Adipocyte (in vitro differentiated cells): ENCODE data around the gene SMS.

ENCODE experiments used
- DNase-seq: peaks from one replicate; pipeline ENCODE4 v3.0.0-alpha.2; 2015; ENCODE audit warnings: low read depth
- H3K27me3 ChIP-seq: replicated peaks from 2 replicates; pipeline ENCODE4 v1.7.0; 2013; ENCODE audit warnings: mild to moderate bottlenecking, low read length, moderate library complexity; ENCODE audit not compliant: control insufficient read depth, insufficient read depth
- H3K36me3 ChIP-seq: 2 replicates; pipeline ENCODE4 v1.7.0; 2013; ENCODE audit warnings: low read length, mild to moderate bottlenecking, moderate library complexity; ENCODE audit not compliant: control insufficient read depth, insufficient read depth, severe bottlenecking
- H3K4me1 ChIP-seq: 2 replicates; pipeline ENCODE4 v1.7.0; 2013; ENCODE audit warnings: mild to moderate bottlenecking, low read length, moderate library complexity; ENCODE audit not compliant: control insufficient read depth, insufficient read depth
- H3K4me3 ChIP-seq: 2 replicates; pipeline ENCODE4 v1.7.0; 2013; ENCODE audit warnings: mild to moderate bottlenecking, low read length, moderate library complexity
- H3K9ac ChIP-seq: 2 replicates; pipeline ENCODE4 v1.7.0; 2013; ENCODE audit warnings: mild to moderate bottlenecking, low read length, moderate library complexity
- H3K9me3 ChIP-seq: 2 replicates; pipeline ENCODE4 v1.7.0; 2013; ENCODE audit warnings: mild to moderate bottlenecking, low read length, moderate library complexity; ENCODE audit not compliant: control insufficient read depth

SMS gene

DNA sequence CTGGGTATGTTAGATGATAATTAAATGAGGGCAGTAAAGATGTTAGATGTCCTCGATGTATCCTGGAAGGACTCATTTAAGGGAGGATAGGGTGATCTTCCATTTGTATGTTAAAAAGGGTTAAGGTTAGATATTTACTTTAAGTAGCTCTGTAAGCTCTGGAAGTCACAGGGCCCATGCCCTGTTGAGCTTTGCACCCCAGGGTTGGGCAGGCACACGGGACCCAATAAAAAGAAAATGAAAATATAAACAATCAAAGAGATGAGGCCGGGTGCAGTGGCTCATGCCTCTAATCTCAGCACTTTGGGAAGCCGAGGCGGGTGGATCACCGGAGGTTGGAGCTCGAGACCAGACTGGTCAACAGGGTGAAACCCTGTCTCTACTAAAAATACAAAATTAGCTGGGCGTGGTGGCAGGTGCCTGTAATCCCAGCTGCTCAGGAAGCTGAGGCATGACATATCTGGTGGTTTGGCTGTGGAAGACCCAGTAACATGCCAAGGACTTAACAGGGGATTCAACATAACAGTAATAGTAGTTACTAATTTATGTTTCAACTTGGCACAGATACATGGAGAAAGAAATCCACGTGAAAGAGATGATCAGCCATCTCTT, 74.7 kb downstream of the SMS start:
- DNase-seq, result no peak
- Histone ChIP-seq H3K9me3 (no peaks in the 10 kb centered on the region), H3K4me3 (no peak overlapping the region), H3K27me3 (no peaks in the 10 kb centered on the region), H3K4me1 (no peaks in the 10 kb centered on the region), H3K36me3 (no peaks in the 10 kb centered on the region), H3K9ac (no peak overlapping the region)

DNA sequence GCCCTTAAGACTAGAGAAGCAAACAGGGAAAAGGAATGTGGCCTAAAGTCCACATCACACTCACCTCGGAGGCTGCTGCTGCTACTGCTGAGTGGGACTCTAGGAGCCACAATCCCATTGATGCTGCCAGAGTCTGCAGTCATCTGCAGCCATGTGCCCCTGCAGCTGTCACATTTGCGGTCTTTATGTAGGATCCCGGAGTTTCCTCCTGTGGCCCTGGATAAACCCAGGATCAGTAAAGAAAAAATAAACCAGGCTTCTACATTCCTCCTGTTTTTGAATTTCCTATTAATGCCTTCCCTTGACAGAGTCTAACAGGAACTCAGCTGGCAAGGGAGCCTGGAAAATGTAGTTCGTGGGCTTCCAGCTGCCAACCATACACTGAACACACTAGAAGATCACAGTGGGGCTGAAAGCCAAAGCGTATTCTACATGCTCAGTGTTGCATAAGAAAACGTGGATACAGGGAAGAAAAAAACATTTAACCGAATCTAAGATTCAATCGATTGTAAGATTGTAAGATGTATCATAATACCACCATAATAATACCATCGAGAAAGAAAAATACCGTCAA, 81.3 kb downstream of the SMS start:
- Histone ChIP-seq H3K4me3 (no peak overlapping the region), H3K9me3 (no peaks in the 10 kb centered on the region), H3K4me1 (no peaks in the 10 kb centered on the region), H3K9ac (no peak overlapping the region), H3K27me3 (peaks cover 1% of the 10 kb centered on the region), H3K36me3 (no peaks in the 10 kb centered on the region)
- no peak for DNase-seq

DNA sequence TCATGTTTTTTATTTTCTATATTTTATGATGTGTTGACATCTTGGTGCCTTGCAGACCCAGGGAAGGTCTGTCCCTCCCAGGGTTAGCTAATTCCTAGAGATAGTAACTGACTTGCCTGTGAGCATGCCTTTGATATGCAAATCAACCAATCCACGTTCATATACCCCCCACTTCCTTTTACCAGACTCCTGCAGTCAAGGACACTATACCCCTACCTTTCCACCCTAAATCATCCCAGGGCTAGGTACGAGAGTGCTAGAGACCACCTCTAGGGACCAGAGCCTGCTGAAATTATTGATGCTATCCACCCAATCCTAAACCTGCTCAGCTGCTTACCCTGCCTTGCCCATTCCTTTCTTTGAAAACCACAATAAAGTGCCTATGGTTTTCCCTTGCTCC, 84.1 kb downstream of the SMS start:
- Histone ChIP-seq H3K4me1 (no peaks in the 10 kb centered on the region), H3K36me3 (no peaks in the 10 kb centered on the region), H3K9ac (no peak overlapping the region), H3K4me3 (no peak overlapping the region), H3K9me3 (no peaks in the 10 kb centered on the region), H3K27me3 (peaks cover 5% of the 10 kb centered on the region)
- no peak for DNase-seq

DNA sequence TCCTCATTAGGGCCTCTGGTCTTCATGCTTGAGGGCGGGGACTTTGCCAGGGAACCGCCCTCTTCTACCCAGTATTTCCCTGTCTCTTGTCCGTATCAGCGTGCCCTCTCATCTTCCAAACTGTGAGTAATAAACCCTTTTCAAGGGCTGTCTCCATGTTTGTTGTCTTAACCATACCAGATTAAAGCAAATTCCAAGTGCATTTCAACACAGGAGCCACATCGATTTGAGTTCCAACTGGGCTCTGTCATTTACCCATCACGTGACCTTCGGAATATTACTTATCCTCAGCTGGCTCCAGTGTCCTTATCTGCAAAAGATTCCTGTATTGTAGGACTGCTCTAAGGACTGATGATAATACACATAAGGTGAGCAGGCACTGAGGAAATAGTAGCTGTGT, 85.2 kb downstream of the SMS start:
- no peak overlapping the region for H3K4me3 ChIP-seq
- H3K9ac ChIP-seq, result no peak overlapping the region
- no peak for DNase-seq
- no peaks in the 10 kb centered on the region for H3K9me3 ChIP-seq
- H3K27me3 ChIP-seq, result peaks cover 5% of the 10 kb centered on the region
- no peaks in the 10 kb centered on the region for H3K4me1 ChIP-seq
- no peaks in the 10 kb centered on the region for H3K36me3 ChIP-seq

DNA sequence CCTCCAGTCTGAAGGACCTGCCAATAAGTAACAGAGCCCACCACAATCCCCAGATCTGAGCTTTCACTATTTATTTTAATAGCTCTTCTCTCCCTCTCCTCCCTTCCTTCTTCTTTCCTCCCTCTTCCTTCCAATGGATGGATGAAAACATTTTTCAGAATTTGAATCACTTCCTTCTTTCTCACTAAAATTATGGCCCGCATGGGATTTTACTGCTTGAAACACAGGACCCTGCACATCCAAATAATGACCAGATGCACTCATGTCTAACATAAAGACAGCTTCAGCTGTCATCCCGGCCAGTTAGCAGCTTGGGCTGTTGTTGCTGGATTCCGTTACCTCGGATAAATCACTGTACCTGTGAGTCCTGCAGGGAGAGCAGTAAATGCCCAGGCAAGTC, 86.2 kb downstream of the SMS start:
- no peaks in the 10 kb centered on the region for H3K9me3 ChIP-seq
- H3K4me3 ChIP-seq, result no peak overlapping the region
- H3K27me3 ChIP-seq, result peaks cover 5% of the 10 kb centered on the region
- H3K36me3 ChIP-seq, result no peaks in the 10 kb centered on the region
- H3K4me1 ChIP-seq, result no peaks in the 10 kb centered on the region
- no peak overlapping the region for H3K9ac ChIP-seq
- no peak for DNase-seq

DNA sequence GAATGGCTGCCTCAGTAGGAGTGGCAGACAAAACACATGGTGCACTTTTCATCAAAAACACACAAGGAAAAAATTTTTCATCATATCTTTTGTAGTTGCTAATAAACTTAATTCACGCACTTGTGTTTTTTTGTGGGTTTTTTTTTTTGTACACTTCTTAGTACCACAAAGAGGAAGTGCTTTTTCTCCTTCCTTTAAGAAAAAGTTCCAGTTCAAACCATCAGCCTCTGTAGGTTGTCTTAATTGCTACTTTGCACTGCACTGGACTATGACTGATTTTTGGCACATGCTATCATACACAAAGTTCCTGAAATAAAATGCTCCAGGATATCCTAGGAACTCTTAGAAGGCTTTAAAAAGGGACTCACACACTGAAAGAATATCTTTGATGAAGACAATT, 91.6 kb downstream of the SMS start, which contains the start of gene PHEX:
Gene PHEX, plus strand, starts transcription at position 242 of the 400 bp plus-strand sequence. CDS start 681 bp downstream, outside the sequence.
- Histone ChIP-seq H3K9me3 (peaks cover 5% of the 10 kb centered on the region), H3K4me3 (no peak within 1 kb of the TSS), H3K9ac (no peak within 1 kb of the TSS), H3K27me3 (peaks cover under 1% of the 10 kb centered on the region), H3K36me3 (no peaks in the 10 kb centered on the region), H3K4me1 (no peaks in the 10 kb centered on the region)
- no peak for DNase-seq

DNA sequence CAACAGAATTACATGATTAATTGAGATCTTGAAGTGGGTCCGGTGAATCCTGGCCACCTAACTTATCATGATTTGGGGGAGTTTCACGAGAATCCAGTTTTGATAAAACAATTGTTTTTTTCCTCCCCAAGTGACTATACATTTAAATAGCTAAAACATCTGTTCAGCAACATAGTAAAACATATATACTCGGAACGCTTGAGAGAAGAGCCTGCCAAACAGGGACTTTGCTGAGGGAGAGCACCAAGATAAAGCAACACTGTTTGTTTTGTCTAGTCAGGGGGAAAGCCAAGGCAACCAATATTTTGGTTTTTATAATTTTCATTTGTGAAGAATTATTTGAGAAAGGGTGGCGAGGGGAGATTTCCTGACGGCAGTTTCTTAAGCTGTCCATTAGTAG, 92.0 kb downstream of the SMS start:
- H3K9ac ChIP-seq, result no peak overlapping the region
- H3K4me1 ChIP-seq, result no peaks in the 10 kb centered on the region
- no peaks in the 10 kb centered on the region for H3K27me3 ChIP-seq
- H3K9me3 ChIP-seq, result peaks cover 5% of the 10 kb centered on the region
- H3K4me3 ChIP-seq, result no peak overlapping the region
- no peak for DNase-seq
- H3K36me3 ChIP-seq, result no peaks in the 10 kb centered on the region

DNA sequence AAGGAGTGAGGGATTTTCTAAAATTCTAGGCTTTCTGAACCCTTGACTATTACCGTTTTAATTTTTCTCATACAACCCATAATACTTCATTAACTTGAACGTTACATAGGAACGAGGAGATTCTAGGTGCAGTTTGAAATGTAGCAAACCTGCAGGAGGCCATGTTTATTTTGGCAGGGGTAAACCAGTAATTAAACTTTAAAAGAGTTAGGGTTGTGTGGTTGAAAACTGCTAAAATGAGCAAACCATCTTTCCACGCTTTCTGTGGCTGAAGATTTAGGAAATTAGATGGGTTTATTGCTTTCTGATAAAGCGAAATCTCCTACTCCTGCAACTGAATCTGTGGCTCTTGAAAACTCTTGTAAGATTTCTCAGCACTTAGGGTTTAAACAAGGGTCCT, 93.3 kb downstream of the SMS start:
- H3K27me3 ChIP-seq, result no peaks in the 10 kb centered on the region
- H3K36me3 ChIP-seq, result no peaks in the 10 kb centered on the region
- peaks cover 5% of the 10 kb centered on the region for H3K9me3 ChIP-seq
- H3K9ac ChIP-seq, result no peak overlapping the region
- no peak overlapping the region for H3K4me3 ChIP-seq
- H3K4me1 ChIP-seq, result no peaks in the 10 kb centered on the region
- DNase-seq, result no peak

DNA sequence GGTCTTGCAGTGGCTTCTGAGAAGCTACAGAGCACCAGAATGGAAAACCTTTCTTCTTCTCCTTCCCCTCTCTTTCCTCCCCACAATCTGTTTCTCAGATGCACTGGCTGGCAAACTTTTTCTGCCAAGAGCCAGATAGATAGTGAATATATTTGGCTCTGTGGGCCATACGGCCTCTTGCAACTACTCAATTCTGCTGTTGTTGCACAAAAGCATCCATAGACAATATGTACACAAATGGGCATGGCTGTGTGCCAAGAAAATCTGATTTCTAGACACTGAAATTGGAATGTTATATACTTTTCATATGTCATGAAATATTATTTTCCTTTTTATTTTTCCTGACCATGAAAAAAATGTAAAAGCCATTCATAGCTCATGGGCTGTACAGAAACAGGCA, 94.7 kb downstream of the SMS start:
- H3K9ac ChIP-seq, result no peak overlapping the region
- H3K27me3 ChIP-seq, result no peaks in the 10 kb centered on the region
- H3K4me1 ChIP-seq, result no peaks in the 10 kb centered on the region
- DNase-seq, result no peak
- no peak overlapping the region for H3K4me3 ChIP-seq
- no peaks in the 10 kb centered on the region for H3K36me3 ChIP-seq
- peaks cover 5% of the 10 kb centered on the region for H3K9me3 ChIP-seq

DNA sequence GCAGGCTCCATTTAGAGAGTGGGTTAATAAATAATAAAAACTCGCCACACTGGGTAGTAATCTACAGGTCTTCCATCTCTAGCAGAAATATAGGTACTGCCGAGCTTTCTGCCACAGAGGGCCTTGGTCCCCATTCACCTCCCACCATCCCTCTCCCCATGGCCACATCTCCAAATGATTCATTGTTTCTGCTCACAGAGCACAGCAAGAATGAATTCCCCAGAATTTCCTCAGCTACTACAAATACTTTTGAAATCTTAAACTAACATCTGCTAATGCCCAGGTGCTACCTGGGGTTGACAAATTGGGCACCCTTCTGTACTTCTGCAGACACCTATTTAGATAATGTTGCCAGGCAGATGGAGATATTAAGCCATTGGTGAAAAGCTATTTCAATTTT, 96.7 kb downstream of the SMS start:
- Histone ChIP-seq H3K9me3 (peaks cover 5% of the 10 kb centered on the region), H3K36me3 (no peaks in the 10 kb centered on the region), H3K27me3 (no peaks in the 10 kb centered on the region), H3K9ac (no peak overlapping the region), H3K4me3 (no peak overlapping the region), H3K4me1 (no peaks in the 10 kb centered on the region)
- no peak for DNase-seq

DNA sequence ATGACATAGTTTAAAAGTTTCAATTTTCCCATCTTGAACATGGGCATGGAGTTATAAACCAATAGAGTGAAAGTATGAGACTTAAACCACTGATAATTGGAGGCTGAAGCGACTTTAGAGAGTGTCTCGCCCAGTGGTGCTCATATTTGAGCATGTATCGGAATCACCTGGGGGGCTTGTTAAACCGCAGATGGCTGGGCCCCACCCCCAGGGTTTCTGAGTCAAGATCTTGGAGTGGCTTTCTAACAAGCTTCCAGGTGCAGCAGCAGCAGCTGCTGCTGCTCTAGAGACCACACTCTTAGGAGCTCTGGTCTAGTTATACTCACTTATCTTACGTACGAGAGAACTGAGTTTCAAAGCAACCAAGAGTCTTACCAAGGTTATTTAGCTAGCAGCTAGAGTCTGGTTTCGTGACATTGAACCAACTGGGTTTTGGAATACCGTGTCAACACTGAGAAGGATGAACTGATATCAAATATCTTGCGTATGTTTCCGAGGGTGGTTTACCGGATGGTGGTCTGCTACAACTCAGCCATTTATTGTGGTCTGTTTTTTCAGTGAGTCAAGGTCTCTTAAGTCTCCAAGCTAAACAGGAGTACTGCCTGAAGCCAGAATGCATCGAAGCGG, 97.5 kb downstream of the SMS start:
- H3K9me3 ChIP-seq, result peaks cover 5% of the 10 kb centered on the region
- H3K4me3 ChIP-seq, result no peak overlapping the region
- DNase-seq, result no peak
- no peak overlapping the region for H3K9ac ChIP-seq
- H3K36me3 ChIP-seq, result no peaks in the 10 kb centered on the region
- H3K27me3 ChIP-seq, result no peaks in the 10 kb centered on the region
- no peaks in the 10 kb centered on the region for H3K4me1 ChIP-seq
